Measurements from ENCODE around the gene RALGAPA1.
"Not testable (repeated sequence)": the region's sequence is repeated elsewhere in the genome, so short reads cannot be mapped to it uniquely, and the experiment has no call there.

Gene RALGAPA1

GRCh38 chr14:35696575-35696974 is 112.5 kb downstream of the RALGAPA1 start:
- no peak for DNase-seq

DNA sequence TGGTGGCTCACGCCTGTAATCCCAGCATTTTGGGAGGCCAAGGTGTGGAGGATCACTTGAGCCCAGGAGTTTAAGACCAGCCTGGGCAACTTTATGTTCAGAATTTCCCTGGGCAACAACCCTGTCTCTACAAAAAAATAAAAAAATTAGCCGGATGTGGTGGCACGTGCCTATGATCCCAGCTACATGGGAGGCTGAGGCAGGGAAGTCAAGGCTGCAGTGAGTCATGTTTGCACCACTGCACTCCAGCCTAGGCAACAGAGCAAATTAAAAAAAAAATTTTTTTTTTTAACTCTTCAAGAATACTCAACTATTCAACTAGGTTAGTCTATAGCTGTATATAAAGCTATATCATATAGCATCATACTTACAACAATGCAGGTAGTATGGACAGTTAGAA is 113.0 kb downstream of the RALGAPA1 start:
- DNase-seq, result no peak

DNA sequence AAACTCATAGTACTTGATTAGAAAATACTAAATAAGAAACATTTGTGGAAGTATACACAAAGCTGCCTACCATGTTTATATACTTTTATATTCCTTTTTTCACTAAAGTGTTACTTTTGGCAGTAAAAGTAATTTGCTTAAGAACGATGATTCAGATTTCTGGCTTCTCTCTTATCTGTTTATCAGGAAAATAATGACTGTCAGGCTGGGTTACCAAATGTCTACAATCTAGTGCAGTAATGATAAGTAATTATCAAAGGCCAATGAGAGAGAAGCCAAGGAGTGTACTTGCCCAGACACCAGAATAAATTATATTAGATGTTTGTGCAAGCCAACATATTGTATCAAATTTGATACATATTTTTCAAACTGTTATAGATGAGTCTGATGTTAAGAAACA is 113.4 kb downstream of the RALGAPA1 start:
- no peak for DNase-seq

DNA sequence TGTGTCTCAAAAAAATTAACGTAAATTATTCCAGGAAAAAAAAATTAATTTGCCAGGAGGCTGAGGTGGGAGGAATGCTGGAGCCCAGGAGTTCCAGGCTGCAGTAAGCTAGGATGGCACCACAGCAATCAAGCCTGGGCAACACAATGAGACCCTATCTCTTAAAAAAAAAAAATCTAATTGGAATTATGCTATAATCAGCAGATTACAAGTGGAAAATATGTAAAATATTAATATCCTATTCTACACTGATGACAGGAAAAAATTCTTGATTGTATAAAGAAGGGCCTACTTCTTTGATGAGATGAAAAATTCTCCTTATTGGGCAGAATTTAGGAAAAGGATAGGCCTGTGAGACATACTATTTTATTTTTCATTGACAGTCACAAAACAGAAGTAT is 114.0 kb downstream of the RALGAPA1 start:
- DNase-seq, result no peak

DNA sequence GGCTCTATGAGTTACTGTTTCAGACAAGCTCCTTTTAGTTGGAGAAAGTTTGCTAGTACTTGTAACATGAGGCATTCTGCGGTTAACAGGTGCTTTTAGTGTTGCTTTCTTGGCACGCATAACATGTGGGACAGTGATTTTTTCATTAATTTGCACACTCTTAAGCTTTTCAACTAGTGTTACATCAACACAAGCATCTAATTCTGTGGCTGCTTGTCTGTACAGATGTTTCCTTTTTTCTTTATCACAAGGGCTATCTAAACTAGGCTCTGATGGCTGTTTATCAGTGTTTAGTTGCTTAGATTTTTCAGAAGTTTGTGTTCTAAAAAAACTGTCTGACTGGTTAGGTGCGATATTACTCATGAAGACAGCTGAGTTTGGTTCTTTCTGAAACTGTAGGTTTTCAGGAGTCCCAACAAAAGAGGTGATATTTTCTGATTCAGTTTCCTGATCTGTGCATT is 120.1 kb downstream of the RALGAPA1 start:
- DNase-seq, result no peak

GRCh38 chr14:35688126-35688826 is 120.8 kb downstream of the RALGAPA1 start:
- DNase-seq, result no peak

- no peak for DNase-seq
Observed at GRCh38 chr14:35687335-35687939, 121.7 kb downstream of the RALGAPA1 start.

- not testable (repeated sequence) for DNase-seq
Observed at GRCh38 chr14:35683688-35684087, 125.4 kb downstream of the RALGAPA1 start.

GRCh38 chr14:35682802-35683201 is 126.3 kb downstream of the RALGAPA1 start:
- DNase-seq, result no peak

- DNase-seq, result no peak
Observed at GRCh38 chr14:35678403-35679028, 130.6 kb downstream of the RALGAPA1 start.

GRCh38 chr14:35669782-35670181 is 139.3 kb downstream of the RALGAPA1 start:
- no peak for DNase-seq

DNA sequence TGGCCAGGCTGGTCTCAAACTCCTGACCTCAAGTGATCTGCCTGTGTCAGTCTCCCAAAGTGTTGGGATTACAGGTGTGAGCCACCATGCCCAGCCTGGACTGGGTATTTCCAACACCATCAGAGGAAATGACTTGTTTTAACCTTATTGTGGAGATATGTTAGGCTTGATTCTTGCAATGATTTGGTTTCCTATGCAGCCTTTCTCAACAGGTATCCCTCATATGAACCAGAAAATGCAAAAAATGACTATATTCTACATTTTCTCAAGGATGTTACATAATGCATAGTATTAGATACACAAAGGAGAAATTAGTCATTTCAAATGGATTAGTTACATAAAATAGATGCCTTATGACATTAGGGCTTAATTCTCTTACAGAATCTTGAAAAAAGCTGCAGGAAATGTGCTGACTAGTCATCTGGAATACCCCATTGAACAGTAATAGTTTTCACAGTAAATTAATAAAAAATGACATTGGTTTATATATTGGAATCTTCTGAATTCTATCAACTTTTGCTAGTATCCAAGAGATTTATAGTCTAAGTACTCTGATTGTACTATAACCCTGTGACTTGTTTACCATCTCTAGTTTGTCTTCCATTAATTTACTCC is 142.6 kb downstream of the RALGAPA1 start:
- no peak for DNase-seq

DNA sequence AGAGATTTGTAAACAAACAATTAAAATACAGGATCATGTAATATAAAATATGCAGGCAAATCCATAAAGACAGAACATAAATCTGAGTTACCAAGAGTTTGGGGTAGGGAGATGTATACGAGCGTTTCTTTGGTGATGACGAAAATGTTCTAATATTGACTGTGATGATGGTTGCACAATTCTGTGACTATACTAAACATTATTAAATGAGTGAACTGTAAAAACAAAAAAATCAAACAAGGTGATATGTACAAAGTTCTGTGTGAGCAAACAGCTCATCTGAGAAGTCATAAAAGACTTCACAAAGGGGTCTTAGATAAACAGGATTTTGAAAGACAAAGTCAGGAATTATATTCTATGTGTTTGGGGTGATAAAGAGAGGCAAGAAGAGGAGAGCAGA is 147.2 kb downstream of the RALGAPA1 start:
- DNase-seq, result no peak

DNA sequence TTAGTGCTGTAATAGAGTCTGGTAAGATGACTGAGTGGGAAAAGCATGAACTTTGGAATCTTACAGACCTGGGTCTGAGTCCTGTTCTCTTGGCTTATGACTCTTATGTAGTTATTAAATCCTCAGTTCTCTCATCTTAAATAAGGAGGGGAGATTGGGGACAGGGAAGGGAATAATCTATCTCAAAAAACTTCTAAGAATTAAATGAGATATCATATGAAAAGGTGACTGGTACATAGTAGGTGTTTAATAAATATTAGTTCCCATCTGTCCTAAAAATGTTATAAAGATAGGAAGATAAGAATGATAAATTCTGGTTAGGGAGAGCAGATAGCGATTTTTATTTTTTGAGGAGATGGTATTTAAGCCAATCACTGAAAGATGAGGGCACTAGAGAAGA is 156.1 kb downstream of the RALGAPA1 start:
- no peak for DNase-seq

DNA sequence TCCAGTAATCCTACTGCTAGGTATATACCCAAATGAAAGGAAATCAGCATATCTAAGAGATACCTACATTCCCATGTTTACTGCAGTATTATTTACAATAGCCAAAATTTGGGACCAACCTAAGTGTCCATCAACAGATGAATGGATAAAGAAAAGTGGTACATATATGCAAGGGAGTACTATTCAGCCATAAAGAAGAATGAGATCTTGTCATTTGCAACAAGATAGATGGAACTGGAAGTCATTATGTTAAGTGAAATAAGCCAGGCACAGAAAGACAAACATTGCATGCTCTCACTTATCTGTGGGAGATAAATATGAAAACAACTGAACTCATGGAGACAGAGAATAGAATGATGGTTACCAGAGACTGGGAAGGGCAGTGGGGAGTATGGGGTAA is 165.6 kb downstream of the RALGAPA1 start:
- DNase-seq, result no peak

DNA sequence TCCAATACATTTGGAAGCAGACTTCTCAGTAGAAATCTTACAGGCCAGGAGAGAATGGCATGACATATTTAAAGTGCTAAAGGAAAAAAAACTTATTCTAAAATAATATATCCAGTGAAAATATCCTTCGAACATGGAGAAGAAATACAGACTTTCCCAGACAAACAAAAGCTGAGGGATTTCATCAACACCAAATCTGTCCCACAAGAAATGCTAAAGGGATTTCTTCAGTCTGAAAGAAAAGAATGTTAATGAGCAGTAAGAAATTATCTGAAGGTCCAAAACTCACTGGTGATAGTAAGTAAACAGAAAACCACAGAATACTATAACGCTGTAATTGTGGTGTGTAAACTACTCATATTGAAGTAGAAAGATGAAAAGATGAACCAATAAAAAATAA is 171.2 kb downstream of the RALGAPA1 start:
- DNase-seq, result no peak

GRCh38 chr14:35637269-35637668 is 171.8 kb downstream of the RALGAPA1 start:
- DNase-seq, result no peak

DNA sequence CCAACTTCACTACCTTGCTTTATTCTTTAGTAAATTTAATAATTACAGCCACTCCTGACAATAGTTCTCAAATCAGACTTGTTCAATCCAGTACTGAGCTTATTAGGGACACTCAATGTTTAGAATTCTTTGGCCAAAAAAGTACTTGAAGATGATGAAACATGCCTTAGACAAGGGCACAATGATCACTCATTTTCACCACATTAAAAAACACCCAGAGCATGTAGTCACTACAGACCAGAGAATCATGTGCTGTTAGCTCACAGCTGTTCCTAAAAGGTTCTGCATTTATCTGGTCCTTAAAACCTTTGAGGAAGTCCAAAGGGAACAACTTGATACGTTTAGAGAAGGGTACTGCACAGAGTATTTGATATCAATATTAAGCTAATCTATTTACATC is 176.4 kb downstream of the RALGAPA1 start:
- no peak for DNase-seq

GRCh38 chr14:35632271-35632670 is 176.8 kb downstream of the RALGAPA1 start:
- no peak for DNase-seq

DNA sequence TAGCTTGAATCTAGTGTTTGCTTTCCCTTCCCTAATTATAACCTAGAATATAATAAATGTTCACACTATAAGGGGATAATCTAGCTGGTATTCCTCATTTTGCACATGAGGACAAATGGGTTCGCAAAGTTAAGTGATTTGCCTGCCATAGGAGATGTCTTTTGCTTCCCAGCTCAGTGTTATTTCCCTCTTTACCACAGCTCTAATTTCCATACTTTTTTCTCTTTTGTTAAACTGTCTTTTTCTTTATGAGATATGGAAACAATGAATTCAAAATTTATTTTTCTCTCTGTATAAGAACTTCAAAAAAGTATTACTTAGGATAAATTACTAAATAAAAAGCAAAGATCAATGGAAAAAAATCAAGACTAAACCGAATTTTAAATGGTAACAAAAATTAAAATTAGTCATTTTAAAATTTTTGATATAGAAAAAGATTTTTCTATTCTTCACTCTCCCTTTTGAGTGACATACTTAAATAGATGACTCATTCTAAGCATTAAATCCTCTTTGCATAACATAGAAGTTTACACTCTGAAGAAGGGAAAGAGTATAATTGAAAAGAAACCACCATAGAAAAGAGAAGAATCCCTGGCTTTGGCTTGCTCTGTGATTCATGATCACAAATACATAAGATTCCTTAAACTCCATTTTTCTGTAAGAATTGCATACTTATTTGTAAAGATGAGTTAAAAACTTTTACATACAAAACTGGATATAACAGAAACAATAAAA is 177.9 kb downstream of the RALGAPA1 start:
- no peak for DNase-seq

DNA sequence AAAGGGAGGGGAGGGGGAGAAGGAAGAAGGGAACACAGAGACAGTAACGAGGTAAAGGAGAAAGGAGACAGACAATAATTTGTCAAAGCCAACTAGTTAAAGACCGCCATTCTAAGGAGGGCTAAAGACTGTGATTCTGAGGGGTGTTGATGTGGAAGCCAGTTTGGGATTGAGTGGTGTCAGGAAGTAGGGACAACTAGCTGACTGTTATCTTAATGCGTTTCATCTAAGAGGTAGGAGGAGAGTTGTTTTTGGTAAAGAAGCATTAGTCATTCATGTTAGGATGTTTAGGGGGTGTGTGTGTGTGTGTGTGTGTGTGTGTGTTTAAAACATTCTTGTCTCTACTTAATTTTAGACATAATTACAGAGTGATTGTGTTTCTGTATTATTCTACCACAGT is 180.1 kb downstream of the RALGAPA1 start:
- DNase-seq, result no peak

- DNase-seq, result not testable (repeated sequence)
Observed at GRCh38 chr14:35626947-35627346, 182.1 kb downstream of the RALGAPA1 start.

DNA sequence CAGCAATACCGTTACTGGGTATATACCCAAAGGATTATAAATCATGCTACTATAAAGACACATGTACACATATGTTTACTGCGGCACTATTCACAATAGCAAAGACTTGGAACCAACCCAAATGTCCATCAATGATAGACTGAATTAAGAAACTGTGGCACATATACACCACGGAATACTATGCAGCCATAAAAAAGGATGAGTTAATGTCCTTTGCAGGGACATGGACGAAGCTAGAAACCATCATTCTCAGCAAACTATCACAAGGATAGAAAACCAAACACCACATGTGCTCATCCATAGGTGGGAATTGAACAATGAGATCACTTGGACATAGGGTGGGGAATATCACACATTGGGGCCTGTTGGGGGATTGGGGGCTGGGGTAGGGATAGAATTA is 187.1 kb downstream of the RALGAPA1 start:
- not testable (repeated sequence) for DNase-seq

Measured in central memory CD4-positive, alpha-beta T cell (primary cell).